ENCODE measurements around the gene SOBP.
"Not testable (repeated sequence)": the region's sequence is repeated elsewhere in the genome, so short reads cannot be mapped to it uniquely, and the experiment has no call there.

Gene SOBP

DNA sequence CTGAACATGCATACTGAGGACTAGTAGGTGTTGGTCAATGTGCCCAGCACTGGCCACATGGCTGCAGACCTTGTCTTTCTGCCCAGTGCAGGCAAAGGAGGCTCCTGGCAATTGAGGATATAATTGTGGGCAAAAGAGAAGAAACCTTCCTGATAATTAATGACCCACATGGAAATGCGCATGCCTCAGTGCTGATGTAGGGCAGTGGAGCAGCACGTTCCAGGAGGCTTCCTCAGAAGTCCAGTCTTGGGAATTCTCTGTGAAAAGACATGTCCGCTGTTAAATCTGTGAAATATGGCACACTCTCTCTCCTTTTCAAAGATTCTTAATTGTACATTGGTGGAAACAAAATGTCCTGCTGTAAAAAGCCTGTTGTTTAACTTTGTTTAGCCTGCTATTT, 34.7 kb downstream of the SOBP start:
- DNase-seq, result no peak

DNA sequence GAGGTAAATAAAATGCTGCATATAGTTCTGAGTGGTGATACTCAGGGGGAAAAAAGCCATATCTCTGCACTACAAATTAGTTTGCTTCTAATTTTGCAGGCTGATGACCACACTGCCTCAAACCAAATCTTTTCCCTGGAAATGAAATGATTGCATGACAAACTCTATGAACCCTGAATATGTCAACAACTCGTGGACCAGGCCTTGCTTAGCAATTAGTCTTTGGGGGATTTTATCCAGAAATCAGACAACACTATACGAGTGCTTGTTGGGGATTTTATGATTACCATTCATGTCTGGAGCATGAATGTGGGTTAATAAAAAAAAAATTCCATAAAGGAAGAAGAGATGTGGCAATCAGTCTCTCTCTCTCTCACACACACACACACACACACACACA, 42.0 kb downstream of the SOBP start:
- DNase-seq, result no peak

DNA sequence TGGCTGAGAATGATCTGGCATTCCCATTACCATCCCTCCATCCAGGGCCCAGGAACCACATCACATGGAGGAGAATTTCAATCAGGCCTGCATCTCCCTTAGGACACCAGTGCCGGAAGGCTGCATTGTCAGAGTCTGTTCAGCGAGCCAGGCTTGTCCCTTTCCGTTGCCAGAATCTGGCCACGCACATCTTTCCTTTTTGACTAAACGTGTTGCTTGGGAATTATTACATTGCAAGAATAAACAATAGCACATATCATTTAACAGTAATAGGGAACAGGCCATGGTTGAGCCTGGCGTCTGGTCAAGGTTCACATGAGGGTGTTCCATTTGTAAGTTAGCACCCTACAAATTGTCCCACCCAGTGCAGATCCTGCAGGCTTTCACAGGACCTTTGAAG, 42.8 kb downstream of the SOBP start:
- DNase-seq, result peak; percentile 66

DNA sequence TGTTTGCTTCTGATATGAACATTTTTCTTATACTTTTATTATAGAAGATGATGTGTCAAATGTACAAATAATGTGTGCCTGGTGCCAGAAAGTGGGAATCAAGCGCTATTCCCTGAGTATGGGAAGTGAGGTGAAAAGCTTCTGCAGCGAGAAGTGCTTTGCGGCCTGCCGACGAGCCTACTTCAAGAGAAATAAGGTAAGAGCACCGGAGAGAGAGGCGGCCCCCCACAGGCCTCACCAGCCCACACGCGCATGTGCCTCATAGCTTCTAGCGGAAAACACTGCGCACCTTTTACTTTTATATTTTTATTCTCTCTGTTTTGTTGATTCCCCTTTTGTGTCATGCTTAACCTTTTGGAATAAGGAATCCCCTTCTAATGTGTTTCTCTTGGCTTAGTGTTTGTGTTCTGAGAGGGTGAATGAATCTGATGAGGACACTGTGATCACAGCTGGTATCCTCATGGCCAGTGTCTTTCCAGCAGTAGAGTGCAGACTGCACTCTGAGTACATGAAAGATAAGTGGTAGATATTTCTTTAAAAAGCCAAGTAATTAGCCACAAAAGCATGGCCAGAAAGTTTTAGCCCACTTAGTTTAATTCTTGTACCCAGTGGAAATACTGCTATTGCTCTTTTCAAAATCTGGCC, 43.6 kb downstream of the SOBP start:
- no peak for DNase-seq

DNA sequence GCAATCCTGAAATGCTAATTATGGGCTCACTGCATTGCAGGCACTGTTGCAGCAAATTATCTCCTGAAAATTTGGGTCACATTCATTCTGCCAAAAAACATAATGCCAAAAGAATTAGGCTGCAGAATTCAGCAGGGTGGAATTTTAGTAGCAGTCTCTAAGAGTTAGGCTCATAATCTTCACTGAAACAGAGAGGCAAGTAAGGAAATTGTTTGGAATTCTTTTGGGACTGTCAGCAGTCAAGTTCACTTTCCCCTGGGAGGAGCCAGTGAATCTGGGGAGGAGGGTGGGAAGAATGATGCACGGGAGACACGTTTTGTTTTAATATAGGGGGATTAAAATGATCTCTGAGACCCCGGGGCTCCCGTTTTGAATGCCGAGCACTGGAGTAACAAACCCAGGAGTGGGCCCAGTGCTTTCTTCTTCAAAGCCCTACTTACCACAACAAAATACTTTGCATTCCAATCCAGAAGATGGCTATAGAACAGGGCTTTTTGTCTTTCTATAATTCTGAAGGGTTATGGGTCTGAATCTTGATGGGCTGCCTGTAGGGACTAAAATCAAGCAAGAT, 44.7 kb downstream of the SOBP start:
- no peak for DNase-seq

DNA sequence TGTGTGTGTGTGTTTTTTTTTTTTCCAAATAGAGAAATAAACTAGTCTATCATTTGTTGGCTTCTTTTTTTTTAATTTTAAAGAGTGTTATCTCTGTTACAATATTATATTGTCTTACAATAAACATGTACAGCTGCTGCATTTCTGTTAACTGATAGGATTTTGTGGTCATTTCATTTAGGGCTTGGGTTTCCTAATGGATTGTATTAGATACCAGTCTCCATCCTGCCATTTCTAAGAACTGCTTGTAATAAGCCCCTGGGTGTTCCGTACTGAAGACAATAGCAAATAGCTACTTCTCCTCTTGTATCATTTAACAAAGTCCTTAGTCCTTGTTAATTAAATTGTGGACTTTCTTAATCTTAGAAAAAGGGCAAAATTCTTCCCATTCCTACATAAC, 45.7 kb downstream of the SOBP start:
- DNase-seq, result no peak

DNA sequence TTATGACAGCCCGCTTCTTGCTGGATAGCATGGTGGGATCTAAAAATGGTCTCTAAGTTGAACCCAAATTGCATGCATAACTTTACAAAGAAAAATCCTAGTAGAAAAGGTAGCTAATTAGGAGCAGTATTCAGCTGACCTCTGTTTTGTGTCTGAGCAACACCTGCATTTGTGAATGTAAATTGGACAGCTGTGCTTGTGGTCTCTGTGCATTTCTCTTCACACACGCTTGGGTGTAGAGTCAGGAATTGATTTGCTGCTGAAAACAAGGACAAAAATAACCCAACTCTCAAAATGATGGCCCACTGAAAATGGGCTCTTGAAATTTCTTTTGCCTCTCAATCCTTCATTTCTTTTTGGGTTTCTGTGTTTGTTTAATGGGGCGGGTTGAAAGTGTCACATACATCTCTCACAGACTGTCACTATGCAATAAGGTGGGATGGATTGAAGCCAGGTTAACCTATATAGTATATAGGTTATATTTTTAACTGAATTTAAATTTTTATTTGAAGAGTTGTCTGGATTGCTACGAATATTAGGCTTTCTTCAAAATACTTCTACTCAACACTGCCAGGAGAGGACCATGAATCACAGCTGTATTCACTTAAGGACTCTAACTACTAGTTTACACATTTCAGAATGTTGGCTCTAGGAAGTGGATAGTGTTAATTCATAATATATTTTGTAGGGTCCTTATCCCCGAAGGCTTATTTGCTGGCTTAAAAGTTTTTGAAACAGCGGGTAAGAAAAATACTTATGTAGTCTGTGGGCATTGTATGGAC, 46.5 kb downstream of the SOBP start:
- DNase-seq, result no peak

DNA sequence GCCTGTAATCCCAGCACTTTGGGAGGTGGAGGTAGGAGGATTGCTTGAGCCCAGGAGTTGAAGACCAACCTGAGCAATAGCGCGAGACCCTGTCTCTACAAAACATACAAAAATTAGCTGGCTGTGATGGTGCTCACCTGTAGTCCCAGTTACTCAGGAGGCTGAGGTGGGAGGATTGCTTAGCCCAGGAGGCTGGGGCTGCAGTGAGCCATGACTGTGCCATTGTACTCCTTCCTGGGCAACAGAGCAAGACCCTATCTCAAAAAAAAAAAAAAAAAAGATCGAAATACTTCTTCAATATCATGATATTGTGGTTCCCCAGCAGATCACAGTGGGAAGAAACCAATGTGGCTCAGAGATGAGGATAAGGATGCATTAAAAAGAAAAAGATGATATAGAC, 47.6 kb downstream of the SOBP start:
- no peak for DNase-seq

DNA sequence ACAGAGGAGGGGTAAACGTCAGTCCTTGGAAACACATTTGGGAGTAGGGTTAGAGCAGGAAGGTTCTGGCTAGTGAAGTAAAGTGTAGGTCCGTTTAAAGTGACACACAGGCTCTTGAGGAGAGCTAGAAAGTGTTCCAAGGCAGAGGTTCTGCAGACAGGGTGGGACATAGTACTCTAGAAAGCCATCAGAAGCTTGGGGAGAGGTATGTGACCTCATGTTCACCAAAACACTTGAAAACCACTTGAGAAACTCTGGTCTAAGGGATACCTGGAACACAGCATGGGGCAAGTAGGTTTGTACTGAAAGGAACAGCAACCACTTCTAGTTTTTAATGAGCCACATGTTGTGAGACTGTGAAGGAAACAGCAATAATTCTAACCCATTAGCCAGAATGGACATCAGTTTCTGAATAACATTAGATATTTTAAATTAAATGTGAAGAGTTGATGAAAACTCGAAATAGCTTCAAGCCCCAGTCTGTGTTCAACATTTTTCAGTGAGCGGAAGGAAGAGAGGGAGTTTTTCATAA, 49.0 kb downstream of the SOBP start:
- no peak for DNase-seq

DNA sequence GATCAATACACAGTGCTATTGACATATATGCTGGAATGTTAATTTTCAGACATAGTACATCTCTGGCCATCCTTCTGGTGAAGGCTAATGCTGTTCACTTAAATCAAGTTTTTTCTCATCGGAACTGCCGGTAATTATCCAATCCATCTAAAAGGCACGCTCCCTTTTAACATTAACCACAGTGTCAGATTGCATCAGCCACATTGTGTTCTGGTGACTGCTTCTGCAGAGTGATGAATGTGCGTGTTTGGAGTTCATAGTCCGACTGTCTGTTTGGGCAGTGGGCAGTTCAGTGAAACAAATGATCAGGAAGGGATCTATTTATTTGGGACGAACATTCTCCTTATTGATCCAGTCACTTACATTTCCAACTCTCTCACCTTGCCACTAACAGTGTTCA, 49.5 kb downstream of the SOBP start:
- DNase-seq, result no peak

DNA sequence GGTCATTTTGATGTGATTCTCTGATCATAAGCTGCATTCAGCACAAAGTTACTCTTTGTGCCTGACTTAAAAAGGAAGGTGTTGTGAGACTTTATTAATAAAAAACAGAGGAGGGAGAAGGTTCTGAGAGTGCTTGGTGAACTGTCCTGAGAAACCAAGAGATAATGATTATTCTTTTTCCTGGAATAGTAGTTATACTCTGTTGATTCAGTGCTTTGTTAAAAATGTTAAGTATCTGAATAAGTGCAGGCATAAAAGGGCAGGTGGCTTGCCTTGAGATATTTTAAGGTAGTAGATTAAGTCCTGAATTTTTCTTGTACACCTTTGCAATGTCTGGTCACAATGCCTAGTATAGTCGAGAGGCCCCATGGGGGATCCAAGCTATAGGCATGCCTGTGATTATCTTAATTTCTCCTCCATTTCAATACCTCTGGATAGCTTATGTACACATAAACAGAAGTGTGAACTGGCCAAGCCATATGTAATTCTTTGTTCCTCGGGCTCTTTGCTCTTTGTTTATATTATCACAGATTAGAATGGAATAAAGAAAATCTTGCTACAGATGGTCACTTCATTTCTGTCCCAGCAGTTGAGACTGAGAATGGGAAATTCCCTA, 50.0 kb downstream of the SOBP start:
- no peak for DNase-seq

DNA sequence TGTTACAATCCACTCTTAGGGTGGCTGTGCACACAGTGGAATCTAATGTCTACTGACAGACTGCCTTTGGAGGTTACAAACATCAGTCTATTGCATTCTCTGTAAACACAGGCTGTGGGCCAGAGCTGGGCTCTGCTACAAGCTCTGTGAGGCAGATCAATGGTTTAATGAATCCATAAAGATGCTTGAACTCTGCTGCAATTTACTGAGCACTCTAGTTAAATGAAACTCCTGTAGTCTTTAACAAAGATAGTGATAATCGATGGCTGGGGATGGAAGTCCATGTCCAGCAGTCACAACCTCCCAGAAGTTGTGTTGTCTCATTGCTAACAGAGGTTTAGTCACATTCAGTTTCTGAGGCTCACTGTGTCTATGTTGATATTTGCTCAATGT, 50.5 kb downstream of the SOBP start:
- no peak for DNase-seq

DNA sequence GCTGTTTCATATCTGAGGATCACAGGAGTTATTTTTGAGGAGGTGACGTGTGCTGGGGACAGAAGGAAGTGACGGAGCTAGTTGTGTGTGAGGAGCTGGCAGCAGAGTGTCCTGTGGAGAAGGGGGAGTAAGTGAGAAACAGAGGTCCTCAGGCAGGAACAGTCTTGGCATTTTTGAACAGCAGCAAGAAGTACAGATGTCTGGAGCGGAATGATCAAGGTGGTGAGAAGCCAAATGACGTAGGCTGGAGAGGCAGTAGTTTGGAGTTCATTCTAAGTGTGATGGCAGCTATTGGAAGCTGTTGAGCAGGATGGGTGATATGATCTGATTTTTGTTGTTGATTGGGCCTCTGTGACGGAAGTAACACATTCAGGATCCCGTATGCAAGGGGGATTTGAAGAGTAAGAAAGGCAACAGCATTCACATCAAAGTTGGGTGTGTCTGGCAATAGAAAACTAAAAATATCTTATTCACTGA, 52.3 kb downstream of the SOBP start:
- DNase-seq, result no peak

DNA sequence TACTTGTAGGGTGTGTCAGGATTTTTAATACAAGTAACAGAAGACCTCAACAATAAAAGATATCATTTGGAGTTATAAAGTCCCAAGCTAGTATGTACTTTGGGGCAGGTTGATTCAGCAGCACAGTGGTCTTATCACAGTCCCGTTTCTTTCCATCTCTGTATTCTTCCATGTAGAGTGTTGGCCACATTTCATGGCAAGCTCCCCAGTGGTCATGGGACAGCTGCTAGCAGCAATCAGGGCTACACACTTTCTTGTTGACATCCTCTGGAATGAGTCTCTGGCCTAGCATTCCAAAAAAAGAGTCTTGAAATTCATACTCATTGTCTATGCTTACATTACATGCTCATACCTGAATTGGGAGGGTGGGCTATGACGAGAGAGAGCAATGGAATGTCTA, 53.2 kb downstream of the SOBP start:
- DNase-seq, result no peak

DNA sequence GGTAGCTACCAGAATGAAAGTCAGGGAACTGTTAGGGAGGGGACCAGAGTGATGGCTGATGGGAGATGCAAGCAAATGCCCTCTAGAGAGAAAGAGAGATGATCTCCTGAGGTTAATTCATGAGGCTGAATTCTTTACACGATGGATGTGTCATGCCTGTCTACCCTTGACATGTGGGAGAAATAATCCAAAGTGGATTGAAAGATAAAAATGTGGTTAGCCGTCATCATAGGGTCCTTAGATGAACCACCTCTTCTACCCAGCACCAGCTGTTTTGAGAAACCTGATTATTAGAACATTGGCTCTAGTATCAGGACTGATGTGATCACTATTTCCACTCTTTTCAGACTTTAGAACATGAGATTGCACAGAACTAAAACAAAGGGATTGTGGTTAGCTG, 53.6 kb downstream of the SOBP start:
- DNase-seq, result no peak

DNA sequence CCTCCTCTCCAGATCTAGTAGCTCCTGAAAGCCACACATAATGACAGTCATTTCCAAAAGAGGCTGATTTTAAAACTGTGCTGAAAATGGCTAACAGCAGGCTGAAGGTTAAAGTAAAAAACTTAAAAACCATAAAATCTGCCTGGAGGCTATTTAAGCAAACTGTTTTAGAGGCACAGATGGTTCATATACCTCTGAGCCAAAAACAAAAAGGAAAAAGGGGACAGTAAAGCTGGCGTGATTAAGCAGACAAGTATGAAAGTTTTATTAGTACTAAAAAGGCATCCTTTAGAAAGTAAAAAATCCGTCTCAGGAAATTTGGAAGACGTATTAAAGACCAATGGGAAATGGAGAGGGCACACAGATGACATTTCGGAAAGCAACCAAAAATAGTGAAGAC, 55.8 kb downstream of the SOBP start:
- DNase-seq, result no peak

DNA sequence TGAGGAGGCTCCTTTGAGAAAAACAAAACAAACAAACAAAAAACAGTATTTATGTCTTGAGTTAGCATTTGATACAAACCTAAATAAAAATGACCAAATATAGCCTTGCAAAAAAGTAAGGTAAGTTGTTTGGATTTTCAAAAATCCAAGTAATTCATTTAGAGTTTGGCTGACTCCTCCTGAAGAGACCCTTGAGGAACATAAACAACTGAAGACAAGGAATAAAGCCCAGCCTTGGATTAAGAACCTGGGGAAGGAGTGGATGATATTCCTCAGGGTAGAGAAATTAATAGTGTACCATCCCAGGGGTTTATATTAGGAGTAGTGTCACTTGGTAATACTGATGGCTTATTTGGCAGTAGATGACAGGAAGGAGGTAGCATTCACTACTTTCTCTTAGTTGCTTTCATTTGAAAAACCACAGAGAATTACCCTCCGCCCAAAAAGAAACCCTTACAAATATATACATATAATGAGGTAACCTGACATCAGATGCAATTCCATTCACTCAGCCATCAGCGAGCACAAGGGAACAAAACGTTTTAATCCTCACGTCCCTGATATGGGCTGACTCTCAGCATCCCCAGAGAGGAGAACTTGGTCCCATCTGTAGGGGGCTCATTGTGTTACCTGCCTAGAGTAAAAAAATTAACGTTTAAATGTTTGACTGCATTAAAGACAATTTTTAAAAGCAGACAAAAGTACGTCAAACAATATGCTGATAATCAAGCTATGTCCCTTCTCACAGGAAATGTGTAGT, 57.0 kb downstream of the SOBP start:
- no peak for DNase-seq

DNA sequence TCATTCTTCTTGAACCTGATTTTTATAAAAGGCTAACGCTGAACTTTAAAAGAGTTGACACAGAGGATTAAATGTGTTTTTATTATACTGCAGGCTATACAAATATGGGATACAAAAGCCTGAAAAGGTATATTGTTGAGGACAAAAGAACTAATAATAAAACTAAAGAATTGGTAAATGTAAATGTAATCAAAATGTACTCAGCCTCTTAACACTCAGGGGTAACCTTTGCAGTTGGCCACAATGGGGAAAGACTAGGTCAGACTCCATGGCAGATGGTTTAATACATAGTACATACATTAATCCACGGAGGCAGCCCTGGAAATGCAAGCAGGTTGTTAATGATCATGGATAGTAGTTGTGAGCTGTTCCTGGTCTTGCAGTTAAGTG, 57.5 kb downstream of the SOBP start:
- DNase-seq, result no peak

DNA sequence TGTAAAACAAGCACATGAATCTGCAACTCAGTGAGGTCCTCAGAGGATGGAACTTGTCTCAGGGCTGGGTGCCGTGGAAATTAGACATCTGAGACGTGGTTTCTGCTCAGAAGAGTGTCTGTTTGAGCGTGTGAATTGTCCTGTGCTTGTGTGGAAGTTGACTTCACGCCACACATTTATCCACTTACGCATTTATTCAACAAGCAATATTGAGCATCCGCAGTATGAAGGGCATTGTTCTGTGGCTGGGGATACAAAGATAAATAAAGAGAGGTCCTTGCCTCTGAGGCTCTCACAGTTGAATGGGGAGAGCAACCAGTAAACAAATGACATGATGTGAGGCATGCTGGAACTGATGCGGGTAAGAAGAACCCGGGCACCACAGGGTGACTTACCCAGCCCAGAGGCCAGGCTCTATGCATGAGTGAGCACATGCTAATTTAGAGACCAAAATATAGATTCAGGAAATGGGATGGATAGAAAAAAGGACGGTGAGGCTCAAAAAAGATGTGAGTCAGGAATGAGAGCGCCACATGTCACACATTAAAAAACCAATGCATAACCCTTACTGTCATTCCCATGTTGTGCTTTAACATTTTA, 60.4 kb downstream of the SOBP start:
- no peak for DNase-seq

DNA sequence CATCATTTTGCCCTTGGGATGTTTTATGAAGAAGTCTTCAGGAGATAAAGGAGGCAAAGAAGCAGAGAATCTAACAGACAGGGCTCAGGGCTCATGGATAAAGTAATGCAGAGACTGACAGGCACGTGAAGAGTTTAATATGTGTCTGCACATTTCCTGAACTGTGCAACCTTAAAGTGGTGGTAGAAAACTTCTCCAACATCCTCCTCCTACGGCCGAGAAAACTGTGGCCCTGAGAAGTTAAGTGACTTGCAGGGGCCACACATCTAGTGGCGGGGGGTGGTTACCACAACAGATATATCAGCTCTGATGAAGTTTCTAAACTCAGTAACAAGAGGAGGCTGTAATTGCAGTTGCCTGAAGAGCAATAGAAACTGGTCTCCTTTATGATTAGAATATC, 61.0 kb downstream of the SOBP start:
- no peak for DNase-seq

DNA sequence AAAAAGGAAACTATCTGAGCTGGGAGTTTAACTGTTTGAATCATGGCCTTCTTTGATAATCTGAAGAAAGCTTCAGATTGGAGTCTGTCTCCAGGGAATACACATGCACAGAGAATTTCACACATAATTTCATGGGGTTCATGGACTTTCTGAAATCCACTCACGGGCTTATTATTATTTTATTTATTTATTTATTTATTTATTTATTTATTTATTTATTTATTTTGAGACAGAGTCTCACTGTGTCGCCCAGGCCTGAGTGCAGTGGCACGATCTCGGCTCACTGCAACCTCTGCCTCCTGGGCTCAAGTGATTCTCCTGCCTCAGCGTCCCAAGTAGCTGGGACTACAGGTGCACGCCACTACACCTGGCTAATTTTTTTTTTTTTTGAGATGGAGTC, 63.2 kb downstream of the SOBP start:
- DNase-seq, result not testable (repeated sequence)

DNA sequence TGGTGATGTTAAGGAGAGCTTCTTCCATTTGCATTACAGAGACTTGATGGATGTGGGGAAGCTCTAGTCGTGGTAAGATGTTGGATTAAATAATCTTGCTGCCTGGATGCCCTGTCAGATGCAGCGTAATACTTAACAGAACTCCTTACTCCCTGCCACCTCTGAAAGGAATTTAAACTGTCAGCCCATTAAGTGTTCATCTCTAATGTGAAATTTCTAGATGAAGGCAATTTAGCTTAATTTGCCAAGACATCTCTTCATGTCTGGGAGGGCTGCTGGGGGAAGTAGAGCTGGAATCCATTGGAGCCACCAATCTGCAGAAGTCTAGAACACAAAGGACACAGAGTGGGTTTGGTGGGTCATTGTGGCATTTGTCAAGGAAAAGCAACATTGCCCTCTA, 64.4 kb downstream of the SOBP start:
- DNase-seq, result no peak

DNA sequence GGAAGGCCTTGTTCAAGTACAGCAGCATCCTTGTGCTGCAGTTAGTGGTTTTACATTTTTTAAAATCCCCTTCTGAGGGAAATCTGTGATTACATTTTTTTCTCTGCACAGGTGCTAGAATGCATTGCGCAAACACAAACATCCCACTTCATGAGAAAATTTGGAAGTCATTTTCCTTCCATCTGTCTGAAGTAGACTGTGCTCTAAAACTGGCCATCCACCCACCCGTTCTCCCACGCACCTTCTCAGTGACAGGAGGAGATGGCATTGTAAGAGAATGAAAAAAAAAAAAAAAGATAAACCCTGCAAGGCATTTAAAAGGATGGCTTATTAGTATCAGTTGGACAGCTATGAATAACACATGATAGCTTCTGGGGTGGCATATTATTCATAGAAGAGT, 65.0 kb downstream of the SOBP start:
- DNase-seq, result no peak
